Hepatocyte (in vitro differentiated cells): ENCODE data around the gene FPGS.

Experiments used
- EZH2 ChIP-seq: fragments of 200-600 bp; sonication (generic); IDR thresholded peaks from 2 replicates; pipeline ENCODE4 v1.6.1; 2016; ENCODE audit warnings: antibody characterized with exemption, mild to moderate bottlenecking, borderline replicate concordance
- EZH2phosphoT487 ChIP-seq: fragments of 200-600 bp; sonication (generic); IDR thresholded peaks from one replicate; pipeline ENCODE4 v1.6.1; 2018; ENCODE audit warnings: antibody characterized with exemption, mild to moderate bottlenecking, low read depth, moderate library complexity; ENCODE audit not compliant: unreplicated experiment, severe bottlenecking
- TF ChIP-seq, protein P1 (sequence below): fragments of 200-600 bp; sonication (generic); IDR thresholded peaks from 2 replicates; pipeline ENCODE4 v1.5.1; 2016; ENCODE audit warnings: antibody characterized with exemption, mild to moderate bottlenecking; ENCODE audit not compliant: poor library complexity

DNA sequence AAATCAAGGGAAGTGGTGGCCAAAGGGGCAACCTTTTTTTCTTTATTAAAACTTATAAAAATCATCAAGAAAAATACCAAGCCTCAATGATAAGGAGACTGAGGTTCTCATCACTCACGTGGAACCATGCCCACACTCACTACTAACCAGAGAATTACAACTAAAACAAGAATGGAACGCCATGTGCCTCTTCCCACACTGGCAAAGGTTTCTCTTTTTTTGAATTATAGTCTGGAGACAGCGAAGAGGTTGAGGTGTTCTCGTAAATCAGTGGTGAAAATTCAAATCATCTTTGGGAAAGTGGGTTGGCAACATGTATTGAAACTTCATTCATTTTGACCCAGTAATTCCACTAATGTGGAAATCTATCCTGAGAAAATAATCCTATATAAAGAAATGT lies 19.4 kb downstream of the FPGS start:
- TF ChIP-seq, protein P1, sequence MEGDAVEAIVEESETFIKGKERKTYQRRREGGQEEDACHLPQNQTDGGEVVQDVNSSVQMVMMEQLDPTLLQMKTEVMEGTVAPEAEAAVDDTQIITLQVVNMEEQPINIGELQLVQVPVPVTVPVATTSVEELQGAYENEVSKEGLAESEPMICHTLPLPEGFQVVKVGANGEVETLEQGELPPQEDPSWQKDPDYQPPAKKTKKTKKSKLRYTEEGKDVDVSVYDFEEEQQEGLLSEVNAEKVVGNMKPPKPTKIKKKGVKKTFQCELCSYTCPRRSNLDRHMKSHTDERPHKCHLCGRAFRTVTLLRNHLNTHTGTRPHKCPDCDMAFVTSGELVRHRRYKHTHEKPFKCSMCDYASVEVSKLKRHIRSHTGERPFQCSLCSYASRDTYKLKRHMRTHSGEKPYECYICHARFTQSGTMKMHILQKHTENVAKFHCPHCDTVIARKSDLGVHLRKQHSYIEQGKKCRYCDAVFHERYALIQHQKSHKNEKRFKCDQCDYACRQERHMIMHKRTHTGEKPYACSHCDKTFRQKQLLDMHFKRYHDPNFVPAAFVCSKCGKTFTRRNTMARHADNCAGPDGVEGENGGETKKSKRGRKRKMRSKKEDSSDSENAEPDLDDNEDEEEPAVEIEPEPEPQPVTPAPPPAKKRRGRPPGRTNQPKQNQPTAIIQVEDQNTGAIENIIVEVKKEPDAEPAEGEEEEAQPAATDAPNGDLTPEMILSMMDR = no peak
- TF ChIP-seq EZH2phosphoT487 = no peak
- no peak for TF ChIP-seq EZH2
